ENCODE data around the gene FAXDC2.

The FAXDC2 gene, protein sequence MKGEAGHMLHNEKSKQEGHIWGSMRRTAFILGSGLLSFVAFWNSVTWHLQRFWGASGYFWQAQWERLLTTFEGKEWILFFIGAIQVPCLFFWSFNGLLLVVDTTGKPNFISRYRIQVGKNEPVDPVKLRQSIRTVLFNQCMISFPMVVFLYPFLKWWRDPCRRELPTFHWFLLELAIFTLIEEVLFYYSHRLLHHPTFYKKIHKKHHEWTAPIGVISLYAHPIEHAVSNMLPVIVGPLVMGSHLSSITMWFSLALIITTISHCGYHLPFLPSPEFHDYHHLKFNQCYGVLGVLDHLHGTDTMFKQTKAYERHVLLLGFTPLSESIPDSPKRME

DNA sequence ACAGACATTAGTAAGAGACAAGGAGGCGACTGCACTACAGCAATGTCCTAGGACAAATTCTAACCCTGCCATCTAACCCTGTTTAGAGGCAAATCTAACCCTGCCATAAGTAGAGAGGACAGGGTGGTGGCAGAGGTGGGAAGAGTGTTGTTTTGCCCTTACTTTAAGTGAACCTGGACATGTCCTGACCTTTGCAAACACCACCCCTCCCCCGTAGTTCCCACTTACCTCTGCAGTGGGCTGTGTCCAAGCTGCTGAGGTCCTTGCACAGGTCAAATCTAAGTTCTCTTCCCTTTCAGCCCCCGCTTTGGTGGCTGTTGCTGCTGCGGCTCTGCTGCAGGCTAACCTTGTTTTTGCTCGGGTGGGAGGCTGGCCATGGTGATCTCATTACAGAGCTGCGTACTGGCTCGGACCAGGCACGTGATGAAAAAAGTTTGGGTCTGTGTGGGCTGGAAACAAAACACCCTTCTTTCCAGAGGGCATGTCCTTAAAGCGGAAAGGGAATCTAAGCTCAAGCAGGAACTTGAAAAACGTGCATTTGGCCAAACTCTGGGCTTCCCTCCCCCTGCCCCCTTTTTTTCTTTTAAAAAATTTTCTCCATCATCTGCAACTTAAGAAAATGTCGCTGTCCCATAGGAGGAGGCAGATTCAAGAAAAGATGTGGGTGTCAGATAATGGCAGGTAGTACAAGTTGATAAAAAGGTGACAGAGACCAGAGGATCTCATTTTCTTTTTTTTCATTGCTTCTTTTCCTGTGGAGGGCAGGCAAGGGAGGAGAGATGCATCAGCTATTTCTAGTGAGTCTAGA is at the start of gene FAXDC2:
TSS of gene FAXDC2 (minus strand) at position 349 of the 808 bp plus-strand sequence. CDS start 12,425 bp downstream, outside the sequence.
- no peak for DNase-seq (ENCODE audit: low read depth)

DNA sequence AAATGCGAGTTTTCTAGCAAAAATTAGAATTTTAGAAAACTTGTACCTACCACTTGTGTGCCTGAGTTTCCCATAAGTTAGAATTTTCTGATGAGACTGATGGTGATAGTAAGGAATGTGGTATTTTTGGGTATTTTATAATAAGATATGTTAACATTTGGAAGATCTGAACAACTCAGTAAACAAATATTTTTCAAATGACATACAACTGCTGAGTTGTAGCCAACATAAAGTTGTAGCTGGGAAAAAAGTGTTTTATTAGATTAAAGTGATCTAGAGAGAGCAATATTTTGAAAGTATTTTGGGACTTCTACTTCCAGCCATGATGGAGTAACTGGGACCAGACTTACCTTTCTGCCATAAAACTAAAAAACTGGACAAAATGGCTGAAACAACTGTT is 49.7 kb upstream of the FAXDC2 start:
- no peak for DNase-seq (ENCODE audit: low read depth)

DNA sequence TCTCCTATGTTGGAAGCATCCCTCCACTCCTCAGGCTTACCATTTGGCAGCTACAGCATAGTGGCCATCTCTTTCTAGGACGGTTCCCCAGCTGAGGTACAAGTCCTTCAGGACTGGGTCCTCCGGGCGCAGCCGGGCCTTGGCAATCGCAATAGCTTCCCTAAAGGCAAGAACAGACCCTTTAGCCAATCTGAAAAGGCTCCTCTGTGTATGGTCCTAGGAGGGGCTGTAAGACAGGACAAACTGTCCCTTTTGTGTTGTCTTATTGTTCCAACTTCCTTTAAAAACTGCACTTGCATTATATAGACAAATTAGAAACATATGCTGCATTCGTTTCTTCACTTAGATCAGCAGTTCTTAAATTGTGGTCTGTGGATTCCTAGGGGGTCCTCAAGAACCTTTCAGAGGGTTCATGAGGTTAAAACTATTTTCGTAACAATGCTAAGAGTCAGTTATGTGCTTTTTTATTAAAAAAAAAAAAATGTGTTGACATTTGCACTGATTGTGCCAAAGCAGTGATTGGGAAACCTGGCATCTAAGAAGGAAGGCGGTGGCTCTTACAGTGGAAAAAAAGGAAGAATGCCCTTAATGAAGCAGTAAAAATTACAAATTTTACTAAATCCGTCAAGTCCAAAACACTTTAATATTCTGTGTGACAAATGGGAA is 48.9 kb upstream of the FAXDC2 start:
- DNase-seq (ENCODE audit: low read depth): no peak

DNA sequence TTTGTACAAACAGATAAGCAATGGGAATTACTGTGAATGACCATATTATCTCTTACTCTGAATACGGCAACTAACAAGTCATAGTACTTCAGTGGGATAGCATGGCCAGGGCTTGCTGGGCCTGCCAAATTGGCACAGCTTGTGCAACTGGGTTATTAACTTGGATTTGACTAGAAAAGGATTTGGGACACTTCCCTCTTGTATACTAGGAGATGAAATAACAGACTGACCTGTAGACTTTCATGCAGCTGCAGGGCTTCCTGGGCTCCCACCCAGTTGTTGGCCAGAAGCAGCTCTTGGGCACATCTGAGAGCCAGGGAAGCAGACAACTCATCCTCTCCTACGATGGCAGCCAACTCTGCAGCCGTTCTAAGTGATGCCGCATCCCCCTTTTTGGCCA is 47.8 kb upstream of the FAXDC2 start:
- no peak for DNase-seq (ENCODE audit: low read depth)

DNA sequence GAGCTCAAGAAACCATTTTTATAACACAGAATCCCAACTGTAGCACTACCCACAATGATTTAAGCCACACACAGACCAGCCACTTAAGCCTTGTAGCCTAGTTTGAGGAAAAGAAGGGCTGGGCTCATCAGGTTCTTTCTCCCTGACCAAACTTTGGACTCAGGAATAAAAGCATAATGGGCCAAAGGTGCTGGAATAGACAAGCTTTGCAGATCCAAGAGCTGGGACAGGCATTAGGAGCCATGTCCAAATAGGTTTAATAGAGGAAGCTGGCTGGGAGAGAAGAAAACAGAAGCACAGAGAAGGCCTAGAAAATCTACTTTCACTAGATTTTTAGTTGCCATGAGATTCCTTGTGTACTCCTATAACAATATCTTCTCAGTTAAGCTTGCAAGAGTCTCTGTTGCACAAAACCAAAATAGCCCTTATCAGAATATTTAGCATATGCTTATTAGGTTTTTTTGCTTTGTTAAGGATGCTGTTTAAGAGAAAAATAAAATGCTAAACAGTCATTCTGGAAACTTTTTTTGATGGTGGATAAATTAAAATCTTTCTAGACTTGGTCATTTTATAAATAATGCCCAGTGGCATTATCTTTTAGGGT is 46.3 kb upstream of the FAXDC2 start:
- no peak for DNase-seq (ENCODE audit: low read depth)

DNA sequence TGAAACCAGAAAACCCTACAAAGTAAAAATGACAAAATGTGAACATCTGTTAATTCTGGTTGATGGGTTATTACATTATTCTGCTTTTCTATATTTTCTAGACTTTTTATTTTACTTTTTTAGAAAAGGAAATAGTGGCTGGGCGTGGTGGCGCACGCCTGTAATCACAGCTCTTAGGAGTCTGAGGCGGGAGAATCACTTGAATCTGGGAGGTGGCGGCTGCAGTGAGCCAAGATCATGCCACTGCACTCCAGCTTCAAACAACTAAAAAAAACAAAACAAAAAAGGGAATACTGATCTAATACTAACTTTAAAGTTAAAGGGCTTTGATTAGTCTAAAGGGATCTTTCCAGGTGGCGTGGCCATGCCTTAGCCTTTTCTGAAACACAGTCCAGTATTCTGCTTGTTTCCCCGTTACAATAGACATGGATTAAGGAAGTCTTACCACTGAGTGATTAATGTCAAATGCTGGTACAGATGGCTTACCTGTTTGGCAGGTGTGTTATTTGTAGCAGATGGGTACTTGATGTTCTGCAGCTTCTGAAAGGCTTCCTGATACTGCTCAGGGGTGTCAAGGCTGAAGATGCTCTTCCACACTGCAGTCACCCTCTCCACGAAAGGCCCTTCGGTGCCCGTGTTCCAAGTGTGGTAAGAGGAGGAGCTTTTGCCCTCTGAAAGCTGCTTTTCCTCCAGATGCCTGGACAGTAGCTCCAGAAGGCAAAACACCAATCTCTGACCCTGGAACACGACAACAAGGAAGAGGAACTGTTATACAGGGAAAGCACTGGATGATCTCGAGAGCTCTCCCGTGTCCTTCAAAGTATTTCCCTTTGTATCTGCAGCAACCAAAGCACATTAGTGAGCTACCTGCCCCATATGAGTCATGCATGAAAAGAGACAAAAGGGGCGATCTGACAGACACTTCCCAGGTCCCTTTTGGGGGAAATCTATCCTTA is 45.5 kb upstream of the FAXDC2 start:
- DNase-seq (ENCODE audit: low read depth): no peak

DNA sequence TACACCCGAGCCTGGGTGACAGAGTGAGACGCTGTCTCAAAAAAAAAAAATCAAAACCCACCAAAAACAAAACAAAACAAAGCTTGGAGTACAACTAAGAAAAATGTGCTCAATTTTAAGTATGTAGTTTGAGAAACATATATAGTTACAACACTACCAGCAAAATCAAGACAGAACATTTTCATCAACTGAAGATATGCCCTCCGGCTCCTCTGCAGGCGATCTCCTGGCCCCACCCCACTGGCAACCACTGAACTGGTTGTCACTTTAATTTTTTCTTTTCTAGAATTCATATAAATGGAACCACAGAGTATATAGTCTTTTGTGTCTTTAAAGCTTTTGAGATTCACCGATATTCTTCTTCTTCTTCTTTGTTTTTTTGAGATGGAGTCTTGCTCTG is 43.0 kb upstream of the FAXDC2 start:
- no peak for DNase-seq (ENCODE audit: low read depth)

DNA sequence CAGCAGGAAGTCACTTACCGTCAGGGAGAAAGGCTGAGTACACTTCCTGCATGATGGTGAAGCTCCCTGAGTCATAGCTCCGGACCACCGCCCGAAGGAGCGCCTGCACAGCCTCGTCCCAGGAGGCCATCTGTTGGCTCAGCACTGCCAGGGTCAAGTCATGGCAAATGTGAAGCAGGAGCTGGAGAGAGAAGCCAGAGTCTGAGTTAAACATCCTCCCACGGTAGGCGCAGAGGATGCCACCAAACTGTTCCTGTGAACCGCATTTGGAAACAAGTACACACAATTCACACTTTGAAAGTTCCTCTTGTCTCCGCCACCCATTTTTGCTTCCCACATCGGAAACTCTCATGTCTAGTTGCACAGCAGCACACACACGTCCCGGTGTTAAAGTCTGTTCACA is 42.0 kb upstream of the FAXDC2 start:
- DNase-seq (ENCODE audit: low read depth): no peak

DNA sequence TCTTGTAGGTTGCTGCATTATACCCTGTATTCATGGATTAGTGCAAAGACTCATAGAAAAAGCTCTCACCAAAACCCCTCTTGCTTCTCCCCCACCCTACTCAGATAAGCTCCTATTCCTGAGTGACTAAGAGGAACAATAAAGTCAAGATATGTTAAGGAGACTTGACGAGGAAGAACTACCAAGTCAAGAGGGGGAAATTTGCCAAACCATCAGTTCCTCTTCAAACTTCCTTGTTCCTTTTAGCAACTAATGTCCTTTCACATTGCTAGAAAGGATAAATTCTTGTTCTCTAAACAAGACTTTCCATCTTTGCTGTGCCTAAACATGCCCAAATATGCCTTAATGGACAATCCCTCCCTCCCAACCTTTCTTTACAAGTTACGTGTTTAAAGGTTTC is 35.0 kb upstream of the FAXDC2 start:
- DNase-seq (ENCODE audit: low read depth): no peak

DNA sequence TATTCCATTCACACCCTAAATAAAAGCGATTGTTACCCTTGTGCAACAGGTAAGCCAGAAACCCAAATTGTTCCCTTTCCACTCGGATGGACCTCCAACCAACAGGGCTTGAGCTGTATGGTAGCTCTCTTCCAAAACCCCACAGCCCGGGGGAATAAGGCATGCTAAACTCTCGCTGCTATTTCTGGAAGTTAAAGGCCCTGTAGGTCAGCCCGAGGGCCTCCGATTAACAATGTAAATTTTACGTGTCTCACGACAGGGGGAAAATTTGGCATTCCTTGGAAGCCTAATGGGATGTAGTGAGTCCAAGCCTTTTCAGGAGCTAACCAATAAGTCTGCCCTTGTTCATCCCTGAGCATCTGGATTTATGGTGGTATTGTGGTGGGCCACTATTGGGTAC is 34.0 kb upstream of the FAXDC2 start:
- DNase-seq (ENCODE audit: low read depth): no peak

DNA sequence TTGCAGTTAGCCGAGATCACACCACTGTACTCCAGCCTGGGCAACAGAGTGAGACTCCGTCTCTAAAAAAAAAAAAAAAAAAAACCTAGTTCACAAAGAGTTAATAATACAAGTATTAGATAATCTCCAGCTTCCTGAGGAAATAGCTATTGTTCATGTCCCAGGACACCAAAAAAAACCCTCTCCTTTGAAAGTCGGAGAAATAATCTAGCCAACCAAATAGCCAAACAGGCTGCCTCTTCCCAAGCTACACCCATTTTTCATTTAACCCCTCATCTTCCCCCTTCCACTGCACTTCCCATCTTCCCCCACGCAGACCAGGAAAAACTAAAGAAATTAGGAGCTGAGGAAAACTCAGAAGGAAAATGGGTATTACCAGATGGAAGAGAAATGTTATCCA is 31.6 kb upstream of the FAXDC2 start:
- no peak for DNase-seq (ENCODE audit: low read depth)

DNA sequence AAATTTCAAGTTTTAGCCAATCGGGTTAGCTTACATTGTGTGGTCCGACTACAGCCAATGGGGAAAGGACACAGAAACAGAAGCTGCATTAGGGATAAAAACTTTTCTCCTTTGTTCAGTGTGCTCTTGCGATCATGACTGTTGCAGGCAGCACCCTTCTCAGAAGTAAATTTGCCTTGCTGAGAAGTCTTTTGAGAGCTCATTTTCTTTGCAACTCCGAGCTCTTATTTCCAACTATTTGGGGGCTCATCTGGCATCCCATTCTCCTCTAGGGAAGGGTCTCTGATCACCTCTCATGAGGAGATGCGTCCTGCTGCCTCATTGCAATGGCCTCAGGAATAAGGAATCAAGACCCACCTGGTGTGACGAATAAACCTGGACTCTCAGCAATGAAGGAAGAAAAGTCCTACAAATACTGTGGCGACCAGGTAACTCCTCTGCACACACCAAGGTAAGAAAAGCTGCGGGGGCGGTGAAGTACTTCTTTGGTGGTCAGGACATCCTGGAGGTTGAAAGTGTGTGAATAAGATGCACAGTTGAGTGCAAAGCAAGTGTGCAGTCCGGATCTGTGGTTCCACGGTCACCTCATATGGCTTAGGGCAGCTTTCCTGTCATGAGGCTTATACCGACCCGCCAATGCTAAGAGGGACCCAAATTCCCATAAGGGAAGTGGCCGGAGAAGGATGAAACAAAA is 28.4 kb upstream of the FAXDC2 start:
- DNase-seq (ENCODE audit: low read depth): no peak

DNA sequence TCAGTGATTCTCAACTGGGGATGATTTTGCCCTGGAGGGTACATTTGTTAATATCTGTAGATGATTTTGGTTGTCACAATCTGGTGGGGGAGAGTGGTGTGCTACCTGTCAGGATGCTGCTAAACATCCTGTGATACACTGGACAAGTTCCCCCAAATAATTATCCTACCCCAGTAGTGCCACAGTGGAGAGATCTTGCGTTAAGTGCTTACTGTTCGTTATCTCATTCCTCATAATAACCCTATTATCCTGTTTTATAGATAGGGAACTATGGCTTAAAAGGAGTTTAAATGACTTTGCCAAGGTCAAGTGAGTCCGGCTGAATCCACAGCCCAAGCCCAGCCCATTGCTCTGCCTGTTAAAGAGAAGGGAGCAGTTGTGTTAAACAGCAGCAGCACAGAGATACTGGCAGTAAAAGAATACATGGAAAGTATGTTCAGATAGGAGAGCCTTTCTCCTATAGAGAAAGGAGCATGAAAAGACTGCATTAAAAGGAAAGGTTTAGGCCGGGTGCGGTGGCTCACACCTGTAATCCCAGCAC is 23.5 kb upstream of the FAXDC2 start:
- DNase-seq (ENCODE audit: low read depth): no peak

DNA sequence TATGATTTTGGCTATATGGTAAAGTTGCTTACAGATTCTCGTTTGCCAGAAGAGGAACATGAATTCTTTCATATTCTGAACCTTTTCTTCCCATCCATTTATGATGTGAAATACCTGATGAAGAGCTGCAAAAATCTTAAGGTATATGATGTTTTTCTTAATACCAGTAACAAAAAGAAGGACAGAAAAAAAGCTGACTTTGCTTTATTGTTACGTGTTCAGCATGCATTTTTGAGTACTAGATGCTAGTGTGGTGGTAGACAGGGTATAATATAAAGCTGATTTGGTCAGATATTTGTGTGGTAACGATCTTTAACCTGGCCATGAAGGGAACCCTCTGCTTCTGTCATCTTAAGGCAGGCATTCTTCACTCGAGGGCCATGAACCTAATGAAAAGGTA is 21.3 kb upstream of the FAXDC2 start:
- no peak for DNase-seq (ENCODE audit: low read depth)

DNA sequence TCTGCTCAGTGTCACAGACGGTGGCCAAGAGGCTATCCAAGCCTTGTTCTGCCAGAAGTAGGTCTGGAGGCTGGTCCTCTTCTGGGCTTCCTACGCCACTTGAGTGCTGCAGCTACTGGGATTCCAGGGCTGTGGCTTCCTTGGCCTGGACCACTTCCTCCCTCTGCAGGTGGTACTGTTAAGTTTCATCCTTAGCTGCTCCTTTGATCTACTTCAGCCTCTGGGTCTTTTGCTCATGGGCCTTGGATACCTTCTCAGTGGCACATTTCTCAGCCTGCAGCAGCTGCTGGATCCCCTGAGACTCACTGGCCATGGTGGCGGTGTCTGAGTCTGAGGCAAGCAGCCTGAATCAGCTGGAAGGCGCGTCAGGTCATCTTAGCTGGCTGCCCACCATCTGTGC is 18.3 kb upstream of the FAXDC2 start:
- DNase-seq (ENCODE audit: low read depth): no peak

DNA sequence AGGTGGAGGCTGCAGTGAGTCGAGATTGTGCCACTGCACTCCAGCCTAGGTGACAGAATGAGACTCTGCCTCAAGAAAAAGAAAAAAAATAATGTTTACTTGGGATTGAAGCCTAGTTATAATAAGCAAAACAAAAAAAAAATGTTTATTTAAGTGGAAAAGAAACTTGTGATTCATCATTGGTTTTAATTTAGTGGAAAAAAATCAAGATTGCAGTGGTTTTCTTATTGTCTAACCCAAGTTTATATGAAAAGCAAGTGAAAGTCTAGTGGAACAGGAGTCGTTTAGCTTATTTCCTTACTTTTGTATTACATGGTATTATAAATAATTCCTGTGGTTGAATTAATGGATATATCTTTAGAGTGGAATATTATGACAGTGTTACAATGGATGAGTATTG is 16.4 kb upstream of the FAXDC2 start:
- DNase-seq (ENCODE audit: low read depth): no peak

DNA sequence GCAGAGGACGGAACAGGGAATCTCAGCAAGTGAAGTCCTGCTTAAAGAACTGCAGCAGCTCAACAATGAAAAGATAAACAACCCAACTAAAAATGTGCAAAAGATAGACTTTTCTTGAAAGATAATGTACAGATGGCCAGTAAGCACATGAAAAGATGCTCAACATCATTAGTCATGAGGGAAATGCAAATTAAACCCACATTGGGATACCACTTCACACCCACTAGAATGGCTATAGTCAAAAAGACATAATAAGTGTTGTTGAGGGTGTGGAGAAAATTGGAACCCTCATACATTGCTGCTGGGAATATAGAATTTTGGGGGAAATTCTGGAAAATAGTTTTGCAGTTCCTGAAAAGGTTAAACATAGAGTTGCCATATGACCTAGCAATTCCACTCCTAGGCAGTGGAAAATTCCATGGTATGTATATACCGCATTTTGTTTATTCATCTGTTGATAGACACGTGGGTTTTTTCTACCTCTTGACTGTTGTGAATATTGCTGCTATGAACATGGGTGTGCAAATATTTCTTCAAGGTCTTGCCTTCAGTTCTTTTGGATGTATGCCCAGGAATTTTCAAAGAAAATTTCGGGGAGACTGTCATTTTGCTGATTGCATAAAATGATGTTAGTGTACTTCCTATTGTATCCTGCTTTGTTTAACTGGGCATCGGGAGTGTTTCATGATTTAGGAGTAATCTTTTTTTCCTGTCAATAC is 15.2 kb upstream of the FAXDC2 start:
- no peak for DNase-seq (ENCODE audit: low read depth)

DNA sequence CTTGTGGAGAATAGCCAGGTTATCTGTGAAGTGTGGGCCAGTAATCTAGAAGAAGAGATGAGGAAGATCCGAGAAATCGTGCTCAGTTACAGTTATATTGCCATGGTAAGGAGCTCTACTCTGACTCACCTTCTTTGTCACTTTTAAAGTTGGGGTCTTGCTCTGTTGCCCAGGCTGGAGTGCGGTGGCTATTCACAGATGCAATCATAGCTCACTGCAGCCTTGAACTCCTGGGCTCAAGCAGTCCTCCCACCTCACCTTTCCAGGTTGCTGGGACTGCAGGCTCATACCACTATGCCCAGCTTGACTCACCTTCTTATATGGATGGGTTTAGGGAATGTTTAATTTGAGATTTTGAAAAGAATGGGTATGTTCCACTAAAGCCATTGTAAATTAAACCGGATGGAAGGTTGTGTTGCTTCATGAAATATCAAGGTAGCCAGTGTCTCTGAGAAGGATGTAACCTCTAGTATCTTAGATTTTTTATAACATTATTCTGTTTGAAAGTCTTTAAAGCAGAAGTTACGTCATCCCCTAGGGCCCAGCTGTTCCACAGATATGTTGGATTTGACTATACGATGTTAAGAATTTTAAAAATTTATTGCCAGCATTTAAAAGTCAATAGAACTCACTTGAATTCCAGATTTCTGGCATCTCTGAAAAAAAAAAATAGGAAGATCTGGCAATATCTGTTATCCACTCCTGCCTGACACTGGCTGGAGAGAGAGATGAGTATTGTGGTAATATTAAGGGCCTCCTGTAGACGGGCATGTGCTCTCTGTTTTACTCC is 13.1 kb upstream of the FAXDC2 start:
- no peak for DNase-seq (ENCODE audit: low read depth)

DNA sequence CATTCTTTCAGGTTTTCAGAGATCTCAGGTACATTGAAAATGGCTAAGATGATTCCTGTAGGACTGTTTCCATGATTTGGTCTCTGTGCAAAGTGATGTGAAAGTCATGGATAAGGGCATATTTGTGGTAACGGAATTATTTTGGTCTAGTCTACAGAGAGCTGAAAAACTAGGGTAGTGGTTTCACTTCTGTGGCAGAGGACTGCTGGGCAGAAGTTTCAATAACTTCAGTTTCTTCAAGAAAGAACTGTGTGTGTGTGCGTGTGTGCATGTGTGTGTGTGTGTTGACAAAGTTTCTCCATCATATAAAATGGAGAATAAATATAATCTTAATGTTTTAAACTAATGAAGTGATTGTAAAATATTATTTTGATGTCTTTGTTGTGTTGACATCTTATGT is 12.4 kb upstream of the FAXDC2 start:
- DNase-seq (ENCODE audit: low read depth): no peak

Data from stimulated activated CD8-positive, alpha-beta memory T cell treated with anti-CD3 and anti-CD28 coated beads, Interleukin-15, amount 100 ng/mL, for 24 hours (primary cell).